Fibroblast of lung (primary cell): ENCODE measurements around the gene ADGRD1.

Experiments
- EZH2 ChIP-seq: IDR thresholded peaks from 2 replicates; pipeline ENCODE4 v1.5.1; 2012; ENCODE audit warnings: low read length, control low read depth, mild to moderate bottlenecking; ENCODE audit errors: missing control alignments
- TF ChIP-seq, protein P1 (sequence below), 2 donors: IDR thresholded peaks in 1 of 2; conservative IDR thresholded peaks in 1 of 2; 1 replicate in 1 of 2; 2 replicates in 1 of 2; pipeline ENCODE4 v1.5.1; 2011 to 2012; ENCODE audit warnings: low read length in 2 of 2, control low read depth in 1 of 2, inconsistent platforms in 1 of 2, low read depth in 1 of 2, mild to moderate bottlenecking in 1 of 2

DNA sequence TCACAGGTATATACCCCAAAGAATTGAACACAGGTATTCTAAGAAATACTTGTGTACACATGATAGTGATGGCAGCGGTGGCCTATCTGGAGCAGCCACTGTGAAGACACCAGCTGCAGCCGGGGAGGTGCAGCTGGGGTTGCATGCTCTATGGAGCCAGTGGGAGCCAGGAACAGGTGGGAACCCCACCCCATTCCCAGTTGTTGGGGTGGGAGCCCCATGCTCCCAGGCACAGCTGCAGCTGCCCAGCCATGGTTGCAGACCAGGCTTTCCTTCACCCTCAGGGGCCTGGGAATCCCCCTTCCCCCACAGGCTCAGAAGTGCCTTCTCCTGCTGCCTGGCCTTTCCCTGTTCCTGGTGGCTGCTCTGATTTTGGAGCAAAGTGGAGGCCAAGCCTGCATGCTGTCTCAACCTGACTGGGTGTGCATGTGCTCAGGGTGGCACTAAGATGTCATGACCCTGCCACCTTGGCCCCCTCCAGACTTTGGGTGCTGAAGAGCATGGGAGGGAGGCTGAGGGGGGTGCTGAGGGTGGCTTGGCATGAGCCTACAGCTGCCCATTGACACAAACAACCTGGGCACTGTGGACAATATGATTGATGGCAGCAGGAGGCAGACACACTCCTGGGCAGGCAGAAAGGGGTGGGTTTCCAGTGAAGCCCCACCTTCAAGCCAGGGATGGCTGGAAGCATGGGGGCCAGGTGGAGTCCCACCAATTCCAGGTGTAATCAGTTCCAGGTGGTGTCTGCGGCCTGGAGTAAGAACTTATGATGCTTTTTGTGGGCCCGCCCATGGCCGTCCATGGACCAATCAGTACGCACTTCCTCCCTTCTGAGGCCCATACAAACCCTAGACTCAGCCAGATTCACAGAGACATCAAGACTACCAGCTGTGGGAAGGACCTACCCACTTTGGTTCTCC is 234.7 kb downstream of the ADGRD1 start:
- TF ChIP-seq, protein P1, sequence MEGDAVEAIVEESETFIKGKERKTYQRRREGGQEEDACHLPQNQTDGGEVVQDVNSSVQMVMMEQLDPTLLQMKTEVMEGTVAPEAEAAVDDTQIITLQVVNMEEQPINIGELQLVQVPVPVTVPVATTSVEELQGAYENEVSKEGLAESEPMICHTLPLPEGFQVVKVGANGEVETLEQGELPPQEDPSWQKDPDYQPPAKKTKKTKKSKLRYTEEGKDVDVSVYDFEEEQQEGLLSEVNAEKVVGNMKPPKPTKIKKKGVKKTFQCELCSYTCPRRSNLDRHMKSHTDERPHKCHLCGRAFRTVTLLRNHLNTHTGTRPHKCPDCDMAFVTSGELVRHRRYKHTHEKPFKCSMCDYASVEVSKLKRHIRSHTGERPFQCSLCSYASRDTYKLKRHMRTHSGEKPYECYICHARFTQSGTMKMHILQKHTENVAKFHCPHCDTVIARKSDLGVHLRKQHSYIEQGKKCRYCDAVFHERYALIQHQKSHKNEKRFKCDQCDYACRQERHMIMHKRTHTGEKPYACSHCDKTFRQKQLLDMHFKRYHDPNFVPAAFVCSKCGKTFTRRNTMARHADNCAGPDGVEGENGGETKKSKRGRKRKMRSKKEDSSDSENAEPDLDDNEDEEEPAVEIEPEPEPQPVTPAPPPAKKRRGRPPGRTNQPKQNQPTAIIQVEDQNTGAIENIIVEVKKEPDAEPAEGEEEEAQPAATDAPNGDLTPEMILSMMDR (conservative IDR thresholded peaks at IDR 0.05 in 1 of 2, IDR thresholded peaks at IDR 0.05 in 1 of 2; ENCODE audit: low read depth in 1 of 2, low read length in 2 of 2) = no peak
- no peak for TF ChIP-seq EZH2
